Camera-type eye (tissue), 1 donor: ENCODE measurements around the gene CDS2. TPM values are rescaled to one million over a fixed set of nuclear protein-coding genes. Genes with fewer than 3 reads are reported as not detected.

ENCODE experiments used
- total RNA-seq: library from RNA; depleted of rRNA; stranded (reverse); fragments of >200 nt; gene quantifications from one replicate; pipeline ENCODE4 v1.2.3, GENCODE V29; 2014

CDS2 gene
- total RNA-seq = 70.8 TPM

GRCh38 chr20:5126512-5127203 lies at the start of gene CDS2:
Gene CDS2 (plus strand): TSS chr20:5127008. CDS start chr20:5127093, 85 bp downstream.

GRCh38 chr20:5119435-5120184 lies 7.2 kb upstream of the CDS2 start, which contains the start of gene PCNA:
Gene PCNA (minus strand): TSS chr20:5119958. CDS start chr20:5119798, 160 bp downstream.

Other genes starting within 250 kb of the CDS2 start
- gene SLC23A2, start 125.5 kb upstream of the CDS2 start, total RNA-seq = 71.2 TPM
- gene TMEM230, start 13.9 kb upstream of the CDS2 start, total RNA-seq = 94.9 TPM
- 83.8 TPM for gene PCNA, start 7.0 kb upstream of the CDS2 start, total RNA-seq
- not detected for gene PROKR2, start 189.9 kb downstream of the CDS2 start, total RNA-seq